HG02623 (cell line): ENCODE measurements around the gene CDKL5.
"Not testable (repeated sequence)": the region's sequence is repeated elsewhere in the genome, so short reads cannot be mapped to it uniquely, and the experiment has no call there.

Experiments
- ATAC-seq: cut with Tn5 transposase; IDR thresholded peaks from one replicate; pipeline ENCODE4 v1.9.1; 2021; ENCODE audit warnings: moderate library complexity; ENCODE audit not compliant: unreplicated experiment

CDKL5 gene

DNA sequence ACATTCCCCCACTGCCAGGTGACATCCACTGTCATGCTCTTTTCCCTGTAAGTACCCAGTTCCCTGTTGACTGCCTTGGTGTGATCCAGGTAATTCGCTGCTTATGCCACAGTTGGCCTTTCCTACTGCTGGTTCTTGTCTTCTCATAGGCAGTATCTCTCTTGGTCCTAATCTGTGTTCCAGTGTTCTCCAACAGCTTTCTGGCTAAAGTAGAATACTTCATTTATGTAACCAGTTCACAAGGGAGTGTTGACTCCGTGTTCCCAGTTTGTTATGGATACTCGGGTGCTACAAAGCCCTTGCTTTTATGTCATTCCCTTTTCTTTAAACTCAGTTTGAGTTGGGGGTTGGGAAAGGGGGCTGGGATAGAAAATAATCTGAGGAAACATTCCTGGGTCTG is 148.1 kb downstream of the CDKL5 start:
- ATAC-seq: no peak

- no peak for ATAC-seq
Measured at GRCh38 chrX:18574591-18574990, 149.2 kb downstream of the CDKL5 start.

- no peak for ATAC-seq
Measured at GRCh38 chrX:18575744-18576143, 150.3 kb downstream of the CDKL5 start.

DNA sequence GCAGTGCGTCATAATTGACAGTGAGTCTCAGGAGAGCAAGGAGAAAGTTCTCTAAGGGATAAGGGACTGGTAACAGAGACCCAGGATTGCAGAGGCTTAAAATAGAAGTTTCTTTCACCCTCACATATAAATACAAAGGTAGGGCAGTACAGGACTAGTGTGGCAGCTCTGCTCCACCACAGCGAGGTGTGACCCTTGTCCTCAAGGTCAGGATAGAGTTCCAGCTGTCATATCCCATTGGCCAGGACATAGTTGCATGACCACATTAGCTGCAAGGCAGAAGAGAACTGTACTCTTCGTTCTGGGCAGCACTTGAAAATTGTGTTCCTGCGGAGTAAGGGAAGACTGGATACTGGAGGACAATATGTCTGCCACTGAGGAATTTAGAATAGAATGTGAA is 152.0 kb downstream of the CDKL5 start:
- ATAC-seq: no peak

GRCh38 chrX:18578546-18578945 is 153.1 kb downstream of the CDKL5 start:
- ATAC-seq: no peak

DNA sequence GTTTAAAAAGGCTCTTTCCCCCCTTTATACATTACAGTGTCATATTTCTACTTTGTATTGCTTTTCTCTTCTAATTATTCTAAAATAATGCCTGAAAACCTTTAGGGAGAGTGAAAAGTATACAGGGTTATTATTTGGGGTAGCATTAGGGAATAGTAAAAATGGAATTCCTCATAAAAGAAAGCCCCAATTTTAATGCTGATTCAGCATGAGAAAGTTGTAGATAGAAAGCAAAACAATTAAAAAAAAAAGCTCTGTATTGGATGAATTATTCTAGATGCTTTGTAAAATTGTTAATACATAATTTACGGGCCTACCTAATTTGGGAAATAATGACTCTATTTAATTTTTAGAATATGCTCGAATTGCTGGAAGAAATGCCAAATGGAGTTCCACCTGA is 154.1 kb downstream of the CDKL5 start:
- ATAC-seq: no peak

DNA sequence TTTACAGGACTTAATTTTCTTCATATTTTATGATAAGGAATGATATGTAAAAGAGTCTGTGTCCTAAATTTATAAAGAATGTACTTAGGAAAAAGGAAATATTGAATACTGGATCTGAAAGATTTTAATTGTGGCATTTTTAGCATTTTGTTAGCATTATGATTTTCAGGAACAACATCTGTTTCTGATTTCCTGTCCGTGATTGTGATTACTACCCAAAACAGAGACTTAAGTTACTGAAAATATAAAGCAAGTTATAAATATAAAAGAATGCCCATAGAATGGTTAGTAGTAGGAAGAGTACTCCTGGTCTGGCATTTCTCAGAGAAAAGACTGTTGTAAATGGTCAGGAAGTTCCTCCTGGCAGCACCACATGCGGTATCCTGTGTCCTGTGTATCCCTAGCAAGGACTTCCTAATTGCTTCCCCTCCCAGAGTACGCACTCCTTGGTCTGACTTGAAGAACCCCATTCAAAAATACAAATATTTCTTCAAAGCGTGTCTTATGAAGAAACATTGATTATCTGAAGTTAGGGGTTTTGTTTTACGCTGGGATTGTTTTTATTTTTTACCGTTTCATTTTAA is 157.6 kb downstream of the CDKL5 start:
- ATAC-seq: no peak

GRCh38 chrX:18589292-18589691 is 163.9 kb downstream of the CDKL5 start:
- not testable (repeated sequence) for ATAC-seq

DNA sequence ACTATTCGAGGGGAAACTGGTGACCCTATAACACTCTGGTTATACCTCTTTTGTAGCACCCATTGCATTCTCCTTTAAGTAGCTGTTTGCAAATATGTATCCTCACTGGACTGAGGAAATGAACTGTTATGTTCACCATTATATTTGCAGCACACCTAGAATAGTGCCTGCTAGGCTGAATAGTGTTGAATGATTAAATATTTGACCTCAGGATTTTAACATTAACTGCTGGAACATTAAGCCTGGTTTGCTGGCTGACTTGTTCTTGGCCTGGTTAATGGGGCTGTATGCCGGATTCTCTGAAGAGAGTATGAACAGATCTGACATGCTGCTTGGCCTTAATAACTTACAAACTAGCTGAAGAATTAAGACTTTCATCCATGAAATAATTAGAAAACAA is 166.4 kb downstream of the CDKL5 start:
- no peak for ATAC-seq

- ATAC-seq: no peak
Measured at GRCh38 chrX:18594079-18594478, 168.7 kb downstream of the CDKL5 start.

DNA sequence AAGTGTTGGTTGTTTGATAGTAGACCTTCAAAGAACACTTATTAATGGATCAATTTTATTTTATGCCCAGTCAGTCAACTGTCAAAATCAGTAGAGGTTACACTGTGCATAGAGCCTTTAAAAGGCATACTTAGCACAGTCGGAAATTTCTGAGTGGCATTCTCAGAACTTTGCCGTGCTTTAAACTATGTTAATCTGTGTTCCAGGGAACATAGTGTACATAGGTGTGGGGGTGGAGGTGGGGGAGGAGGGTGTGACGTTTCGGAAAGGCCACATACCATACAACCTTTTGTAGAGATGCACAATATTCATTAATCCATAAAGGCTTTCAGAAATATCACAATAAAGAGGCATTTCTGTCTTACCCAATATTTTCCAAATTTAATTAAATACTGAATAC is 170.7 kb downstream of the CDKL5 start:
- no peak for ATAC-seq

- no peak for ATAC-seq
Measured at GRCh38 chrX:18598413-18598812, 173.0 kb downstream of the CDKL5 start.

GRCh38 chrX:18607966-18608365 is 182.6 kb downstream of the CDKL5 start:
- ATAC-seq: no peak

- no peak for ATAC-seq
Measured at GRCh38 chrX:18613930-18614639, 188.7 kb downstream of the CDKL5 start.

- no peak for ATAC-seq
Measured at GRCh38 chrX:18616688-18617406, 191.4 kb downstream of the CDKL5 start.

DNA sequence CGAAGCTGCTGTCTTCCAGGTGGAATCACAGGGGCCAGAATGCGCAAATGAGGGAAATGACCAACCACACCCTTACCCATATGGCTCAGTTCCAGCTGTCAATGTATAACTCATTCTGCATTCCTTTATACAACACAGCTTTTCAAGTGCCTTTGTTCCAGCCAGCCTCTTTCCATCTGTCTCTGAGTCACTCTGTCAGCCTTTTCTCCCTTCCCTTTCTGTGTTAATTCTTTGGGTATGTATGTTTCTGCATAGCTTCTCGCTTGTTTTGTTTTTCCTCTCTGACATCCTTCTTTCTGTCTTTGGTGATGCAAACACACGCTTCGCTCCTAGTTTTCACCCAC is 192.0 kb downstream of the CDKL5 start:
- ATAC-seq: no peak

DNA sequence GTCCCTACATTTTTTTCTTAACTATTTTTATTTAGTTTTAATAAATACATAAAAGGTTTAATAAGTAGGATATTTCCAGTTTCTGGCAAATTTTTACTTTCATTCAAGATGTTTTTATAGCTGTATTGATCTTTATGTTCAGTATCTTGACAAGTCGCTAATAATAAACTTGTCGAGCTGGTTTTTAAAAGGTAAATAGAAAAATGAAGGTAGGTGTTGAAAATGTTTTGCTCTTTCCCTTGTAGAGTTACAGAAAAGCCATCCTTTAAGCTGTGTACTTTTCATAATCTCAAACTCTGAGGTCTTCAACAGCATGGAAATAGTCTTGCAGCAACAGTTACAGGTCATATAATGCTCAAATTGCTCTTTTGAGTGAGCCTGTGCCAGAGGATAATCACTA is 193.9 kb downstream of the CDKL5 start:
- no peak for ATAC-seq

DNA sequence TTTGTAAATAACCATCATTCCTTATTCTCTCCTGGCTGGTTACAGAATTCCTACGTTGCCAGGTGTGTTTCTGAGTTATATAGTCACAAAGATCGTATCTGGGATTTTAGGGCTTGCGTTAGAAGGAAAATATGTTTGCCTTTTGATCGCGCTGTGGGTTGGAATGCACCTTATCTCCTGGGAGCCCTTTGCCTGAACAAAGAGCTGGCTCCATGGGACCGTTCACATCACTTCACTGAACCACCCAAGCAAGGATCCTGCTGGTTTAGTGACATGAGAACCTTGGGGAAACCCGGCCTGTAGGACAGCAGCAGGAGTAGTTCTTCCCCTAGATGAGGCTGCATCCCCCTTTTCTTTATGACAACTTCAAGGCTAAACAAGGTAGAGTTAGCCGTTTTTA is 194.9 kb downstream of the CDKL5 start:
- ATAC-seq: no peak

DNA sequence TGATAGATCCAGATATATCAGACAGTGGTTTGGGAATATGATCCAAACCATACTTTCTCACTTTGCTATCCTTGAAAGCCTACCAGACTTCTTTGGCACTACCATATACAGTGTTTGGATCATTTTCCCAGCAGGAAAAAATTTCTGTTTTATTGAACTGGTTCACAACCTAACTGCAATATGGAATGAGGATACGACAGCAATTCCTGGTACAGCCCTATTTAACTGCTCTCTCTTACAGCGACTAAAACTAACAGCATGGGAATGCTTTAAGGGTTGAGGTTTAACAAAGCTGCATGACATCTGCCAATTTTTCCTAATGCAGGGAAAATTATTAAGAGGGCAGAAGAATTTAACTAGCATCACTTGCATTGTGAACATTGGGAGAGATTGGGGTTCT is 199.2 kb downstream of the CDKL5 start:
- ATAC-seq: no peak

- ATAC-seq: no peak
Measured at GRCh38 chrX:18630934-18631333, 205.5 kb downstream of the CDKL5 start.

DNA sequence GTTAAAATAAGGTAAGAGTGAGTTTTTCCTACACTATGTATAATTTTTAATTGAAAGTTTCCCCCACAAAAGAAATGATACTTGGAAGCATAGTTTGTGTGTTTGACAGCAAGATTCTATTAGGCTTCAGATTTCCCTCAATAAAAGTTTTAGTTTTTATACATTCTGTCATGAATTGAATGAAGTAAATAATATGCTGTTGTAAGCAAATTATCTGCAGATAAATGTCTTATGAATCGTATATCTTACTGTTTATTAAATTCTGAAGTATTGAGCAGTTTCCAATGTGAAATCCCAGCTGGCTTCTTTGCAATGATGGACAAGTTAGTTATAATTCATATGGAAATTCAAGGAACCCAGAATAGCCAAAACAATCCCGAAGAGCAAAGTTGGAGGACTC is 213.0 kb downstream of the CDKL5 start:
- ATAC-seq: no peak

GRCh38 chrX:18639280-18639679 is 213.9 kb downstream of the CDKL5 start:
- no peak for ATAC-seq
